Measurements from ENCODE around the gene AGAP3.

The AGAP3 gene

GRCh38 chr7:151138153-151138851 lies 52.0 kb downstream of the AGAP3 start:
- no peak for DNase-seq

- DNase-seq, result no peak
These were observed 53.0 kb downstream of the AGAP3 start for GRCh38 chr7:151139071-151139790.

- DNase-seq, result no peak
These were observed 53.5 kb downstream of the AGAP3 start for GRCh38 chr7:151139791-151140190.

GRCh38 chr7:151140826-151141225 lies 54.6 kb downstream of the AGAP3 start:
- no peak for DNase-seq

GRCh38 chr7:151141311-151141854 lies 55.1 kb downstream of the AGAP3 start:
- no peak for DNase-seq

GRCh38 chr7:151141855-151142685 lies 55.8 kb downstream of the AGAP3 start:
- DNase-seq, result no peak

GRCh38 chr7:151142686-151143040 lies 56.4 kb downstream of the AGAP3 start:
- DNase-seq, result no peak

GRCh38 chr7:151143261-151144015 lies 57.2 kb downstream of the AGAP3 start:
- no peak for DNase-seq

GRCh38 chr7:151144387-151144786 lies 58.1 kb downstream of the AGAP3 start:
- DNase-seq, result no peak

- no peak for DNase-seq
These were observed 60.5 kb downstream of the AGAP3 start for GRCh38 chr7:151146761-151147160.

- no peak for DNase-seq
These were observed 62.3 kb downstream of the AGAP3 start for GRCh38 chr7:151148319-151149259.

- no peak for DNase-seq
These were observed 64.1 kb downstream of the AGAP3 start for GRCh38 chr7:151150388-151150787.

- DNase-seq, result no peak
These were observed 66.6 kb downstream of the AGAP3 start for GRCh38 chr7:151152643-151153513.

- DNase-seq, result no peak
These were observed 71.5 kb downstream of the AGAP3 start for GRCh38 chr7:151157645-151158329.

GRCh38 chr7:151161757-151162156 lies 75.5 kb downstream of the AGAP3 start:
- DNase-seq, result no peak

GRCh38 chr7:151166629-151167196 lies 80.4 kb downstream of the AGAP3 start:
- DNase-seq, result no peak

GRCh38 chr7:151167197-151167961 lies 81.1 kb downstream of the AGAP3 start, which contains the start of gene GBX1:
Gene GBX1 (minus strand): TSS chr7:151167694. CDS start chr7:151167548, 146 bp downstream.
- DNase-seq, result no peak

- DNase-seq, result no peak
These were observed 81.9 kb downstream of the AGAP3 start for GRCh38 chr7:151168003-151168786.

All from NCI-H187 treated with DMSO at 0.1 percent for 48 hours (cell line).